ENCODE results near the gene TLE7. TPM values are rescaled to one million over a fixed set of nuclear protein-coding genes. Genes with fewer than 3 reads are reported as not detected.

Gene TLE7
- total RNA-seq, 2 experiments from 2014 or later, result not detected

GRCh38 chr16:71448274-71448866, 6.5 kb upstream of the TLE7 start:
- no peaks in the 10 kb centered on the region for H3K9me2 ChIP-seq (ENCODE audit: insufficient read depth, low read length)
- H2AFZ ChIP-seq (ENCODE audit: low read length), result no peak overlapping the region
- BruUV-seq (replicated peaks), result no TSS peak
- no peaks in the 10 kb centered on the region for H3K79me2 ChIP-seq (ENCODE audit: insufficient read depth, low read depth, low read length)
- intact Hi-C loops (cut with micrococcal nuclease; ENCODE audit: unreplicated experiment), result no loop called here
- ChIA-PET POLR2A (no interaction called here), CTCF (ENCODE audit: unreplicated experiment) (no interaction called here)
- H3K9me3 ChIP-seq (ENCODE audit: low read length), result no peaks in the 10 kb centered on the region; the same call in 1 of the 2 replicates
- no peak for TF ChIP-seq EZH2phosphoT487 (IDR thresholded peaks at IDR 0.05; ENCODE audit: borderline replicate concordance, low read depth, low read length)
- TF ChIP-seq CTCF (conservative IDR thresholded peaks at IDR 0.05; ENCODE audit: low read length), result no peak
- H3K4me3 ChIP-seq (ENCODE audit: low read depth, low read length, poor library complexity, severe bottlenecking), result no peak overlapping the region
- no peaks in the 10 kb centered on the region for H4K20me1 ChIP-seq (ENCODE audit: insufficient read depth, low read length)
- H3K4me2 ChIP-seq (ENCODE audit: low read length), result no peak overlapping the region
- H3K36me3 ChIP-seq (ENCODE audit: insufficient read depth, low read length), result peaks cover 51% of the 10 kb centered on the region
- DNase-seq (ENCODE audit: low spot score), result no peak
- H3K27ac ChIP-seq (ENCODE audit: low read depth, low read length, poor library complexity, severe bottlenecking), result no peak overlapping the region
- no peaks in the 10 kb centered on the region for H3K4me1 ChIP-seq (ENCODE audit: insufficient read depth, low read length, poor library complexity, severe bottlenecking)

- H3K4me3 ChIP-seq (ENCODE audit: low read depth, low read length, poor library complexity, severe bottlenecking), result no peak overlapping the region
- no peak for TF ChIP-seq EZH2phosphoT487 (IDR thresholded peaks at IDR 0.05; ENCODE audit: borderline replicate concordance, low read depth, low read length)
- no peak for TF ChIP-seq CTCF (conservative IDR thresholded peaks at IDR 0.05; ENCODE audit: low read length)
- H3K9me3 ChIP-seq (ENCODE audit: low read length), result no peaks in the 10 kb centered on the region; the same call in 1 of the 2 replicates
- H3K27ac ChIP-seq (ENCODE audit: low read depth, low read length, poor library complexity, severe bottlenecking), result no peak overlapping the region
- ChIA-PET POLR2A (no interaction called here), CTCF (ENCODE audit: unreplicated experiment) (no interaction called here)
- intact Hi-C loops (cut with micrococcal nuclease; ENCODE audit: unreplicated experiment), result no loop called here
- no TSS peak for BruUV-seq (replicated peaks)
- no peak overlapping the region for H3K4me2 ChIP-seq (ENCODE audit: low read length)
- no peak for DNase-seq (ENCODE audit: low spot score)
- no peaks in the 10 kb centered on the region for H3K79me2 ChIP-seq (ENCODE audit: insufficient read depth, low read depth, low read length)
- H3K36me3 ChIP-seq (ENCODE audit: insufficient read depth, low read length), result peaks cover 12% of the 10 kb centered on the region
- no peaks in the 10 kb centered on the region for H4K20me1 ChIP-seq (ENCODE audit: insufficient read depth, low read length)
- no peaks in the 10 kb centered on the region for H3K4me1 ChIP-seq (ENCODE audit: insufficient read depth, low read length, poor library complexity, severe bottlenecking)
- no peak overlapping the region for H2AFZ ChIP-seq (ENCODE audit: low read length)
- H3K9me2 ChIP-seq (ENCODE audit: insufficient read depth, low read length), result no peaks in the 10 kb centered on the region
Observed at GRCh38 chr16:71443714-71444113, 1.9 kb upstream of the TLE7 start.

- Histone ChIP-seq H3K27ac (ENCODE audit: low read depth, low read length, poor library complexity, severe bottlenecking) (no peak overlapping the region), H3K4me2 (ENCODE audit: low read length) (no peak overlapping the region), H3K4me3 (ENCODE audit: low read depth, low read length, poor library complexity, severe bottlenecking) (no peak overlapping the region), H2AFZ (ENCODE audit: low read length) (no peak overlapping the region), H3K9me3 (ENCODE audit: low read length) (no peaks in the 10 kb centered on the region), H3K36me3 (ENCODE audit: insufficient read depth, low read length) (no peaks in the 10 kb centered on the region), H4K20me1 (ENCODE audit: insufficient read depth, low read length) (no peaks in the 10 kb centered on the region), H3K4me1 (ENCODE audit: insufficient read depth, low read length, poor library complexity, severe bottlenecking) (no peaks in the 10 kb centered on the region), H3K9me2 (ENCODE audit: insufficient read depth, low read length) (no peaks in the 10 kb centered on the region), H3K79me2 (ENCODE audit: insufficient read depth, low read depth, low read length) (no peaks in the 10 kb centered on the region)
- no TSS peak for BruUV-seq (replicated peaks)
- TF ChIP-seq EZH2phosphoT487 (IDR thresholded peaks at IDR 0.05; ENCODE audit: borderline replicate concordance, low read depth, low read length), result no peak
- TF ChIP-seq CTCF (conservative IDR thresholded peaks at IDR 0.05; ENCODE audit: low read length), result no peak
- CTCF ChIA-PET (ENCODE audit: unreplicated experiment), result no interaction called here
- no peak for DNase-seq (ENCODE audit: low spot score)
- POLR2A ChIA-PET, result no interaction called here
- intact Hi-C loops (cut with micrococcal nuclease; ENCODE audit: unreplicated experiment), result no loop called here
Observed at GRCh38 chr16:71441348-71442050, 355 bp downstream of the TLE7 start.

All from OCI-LY7 (cell line).